ENCODE measurements around the gene FOXL2.

FOXL2 gene

GRCh38 chr3:138898708-138899107 is 48.2 kb downstream of the FOXL2 start:
- no peak for DNase-seq (ENCODE audit: extremely low read depth in 1 of 2, low read depth in 1 of 2)

DNA sequence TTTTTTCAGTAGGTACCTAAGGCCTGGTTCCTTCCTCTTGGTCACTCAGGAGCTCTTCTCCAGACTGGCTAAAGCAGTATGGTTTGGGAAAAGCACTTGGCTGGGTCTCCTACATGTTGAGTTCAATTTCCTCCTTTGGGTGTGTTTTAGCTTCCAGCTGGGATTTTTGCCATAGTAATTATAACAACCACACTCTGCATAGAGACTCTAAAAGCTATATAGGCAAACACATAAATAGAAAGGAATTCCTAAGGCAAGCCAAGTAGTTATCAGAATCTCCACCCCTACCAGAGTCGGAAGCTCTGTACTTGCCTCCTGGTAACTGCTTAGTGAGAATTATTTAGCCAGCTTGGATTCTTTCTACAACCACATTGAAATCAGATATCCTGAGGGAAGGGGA is 48.6 kb downstream of the FOXL2 start:
- no peak for DNase-seq (ENCODE audit: extremely low read depth in 1 of 2, low read depth in 1 of 2)

All from activated CD8-positive, alpha-beta memory T cell treated with anti-CD3 and anti-CD28 coated beads for 1 hour (primary cell).